ENCODE measurements around the gene POLR1C.

POLR1C gene

DNA sequence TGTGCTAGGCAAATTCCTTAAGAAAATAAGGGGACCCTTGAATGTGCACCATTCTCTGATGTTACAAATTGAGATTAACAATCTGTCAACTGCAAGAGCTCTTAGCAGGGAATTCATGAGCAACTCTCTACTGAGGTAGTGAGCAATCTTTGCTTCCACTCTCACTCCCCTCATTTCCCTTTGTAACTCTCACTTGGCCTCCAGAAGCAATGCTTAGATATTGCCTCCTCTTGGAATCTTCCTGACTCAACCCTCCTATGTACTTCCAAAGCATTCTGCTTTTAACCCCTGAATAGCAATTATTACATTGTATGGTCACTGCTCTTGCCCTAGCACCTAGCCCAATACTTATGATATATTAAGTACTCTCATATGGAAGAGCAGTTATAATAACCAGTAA is 42.4 kb downstream of the POLR1C start:
- TF ChIP-seq, protein P1, sequence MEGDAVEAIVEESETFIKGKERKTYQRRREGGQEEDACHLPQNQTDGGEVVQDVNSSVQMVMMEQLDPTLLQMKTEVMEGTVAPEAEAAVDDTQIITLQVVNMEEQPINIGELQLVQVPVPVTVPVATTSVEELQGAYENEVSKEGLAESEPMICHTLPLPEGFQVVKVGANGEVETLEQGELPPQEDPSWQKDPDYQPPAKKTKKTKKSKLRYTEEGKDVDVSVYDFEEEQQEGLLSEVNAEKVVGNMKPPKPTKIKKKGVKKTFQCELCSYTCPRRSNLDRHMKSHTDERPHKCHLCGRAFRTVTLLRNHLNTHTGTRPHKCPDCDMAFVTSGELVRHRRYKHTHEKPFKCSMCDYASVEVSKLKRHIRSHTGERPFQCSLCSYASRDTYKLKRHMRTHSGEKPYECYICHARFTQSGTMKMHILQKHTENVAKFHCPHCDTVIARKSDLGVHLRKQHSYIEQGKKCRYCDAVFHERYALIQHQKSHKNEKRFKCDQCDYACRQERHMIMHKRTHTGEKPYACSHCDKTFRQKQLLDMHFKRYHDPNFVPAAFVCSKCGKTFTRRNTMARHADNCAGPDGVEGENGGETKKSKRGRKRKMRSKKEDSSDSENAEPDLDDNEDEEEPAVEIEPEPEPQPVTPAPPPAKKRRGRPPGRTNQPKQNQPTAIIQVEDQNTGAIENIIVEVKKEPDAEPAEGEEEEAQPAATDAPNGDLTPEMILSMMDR (conservative IDR thresholded peaks at IDR 0.05), result no peak
- no peak overlapping the region for H3K27ac ChIP-seq

DNA sequence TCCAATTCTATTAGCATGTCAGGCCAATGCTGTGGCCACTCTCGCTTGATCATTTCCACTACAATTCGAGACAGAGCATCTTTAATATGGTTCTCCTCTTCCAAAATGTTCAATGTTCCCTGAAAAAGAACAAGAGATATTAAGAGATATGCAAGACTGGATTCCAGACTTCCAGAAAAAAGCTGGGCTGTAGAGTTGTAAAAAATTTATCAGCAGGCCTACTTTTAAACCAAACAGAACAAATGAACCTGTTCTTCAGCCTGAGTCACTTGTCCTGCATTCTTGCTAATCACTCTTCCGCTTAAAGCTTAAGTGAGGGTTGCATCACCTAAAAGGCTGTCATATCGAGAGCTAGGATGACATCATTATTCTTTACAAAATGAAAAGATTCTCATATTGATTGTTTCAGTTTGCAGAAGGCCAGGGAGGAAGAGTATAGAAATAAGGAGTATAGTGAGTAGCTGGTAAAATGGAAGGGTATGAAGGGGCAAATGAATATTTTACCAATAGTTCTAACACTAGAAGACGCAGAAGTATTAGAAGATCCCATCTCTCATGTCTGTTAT is 54.1 kb downstream of the POLR1C start:
- TF ChIP-seq, protein P1 (conservative IDR thresholded peaks at IDR 0.05), result no peak

More for the DNA sequence above, 54.1 kb downstream of the POLR1C start:
- H3K27ac ChIP-seq, result peak overlapping the region; percentile 41

Measured in VCaP (cell line).